ENCODE results near the gene ANKS1B.
A peak's percentile ranks its signal among the peaks of the same experiment; 100 is the strongest.

The ANKS1B gene

GRCh38 chr12:98727196-98727595 lies 1257.5 kb downstream of the ANKS1B start:
- peak; percentile 6 for DNase-seq (ENCODE audit: low spot score)

GRCh38 chr12:98725476-98726247 lies 1259.1 kb downstream of the ANKS1B start:
- DNase-seq (ENCODE audit: low spot score), result peak; percentile 56

- no peak for DNase-seq (ENCODE audit: low spot score)
Observed at GRCh38 chr12:98724384-98725155, 1260.2 kb downstream of the ANKS1B start.

GRCh38 chr12:98721204-98721702 lies 1263.5 kb downstream of the ANKS1B start:
- DNase-seq (ENCODE audit: low spot score), result no peak

GRCh38 chr12:98719515-98720504 lies 1264.9 kb downstream of the ANKS1B start:
- no peak for DNase-seq (ENCODE audit: low spot score)

GRCh38 chr12:98714426-98714825 lies 1270.3 kb downstream of the ANKS1B start:
- no peak for DNase-seq (ENCODE audit: low spot score)

- no peak for DNase-seq (ENCODE audit: low spot score)
Observed at GRCh38 chr12:98709022-98709421, 1275.7 kb downstream of the ANKS1B start.

- DNase-seq (ENCODE audit: low spot score), result no peak
Observed at GRCh38 chr12:98701166-98701565, 1283.6 kb downstream of the ANKS1B start.

GRCh38 chr12:98699586-98699985 lies 1285.2 kb downstream of the ANKS1B start:
- no peak for DNase-seq (ENCODE audit: low spot score)

GRCh38 chr12:98698603-98699463 lies 1285.9 kb downstream of the ANKS1B start:
- DNase-seq (ENCODE audit: low spot score), result peak; percentile 74

- no peak for DNase-seq (ENCODE audit: low spot score)
Observed at GRCh38 chr12:98697209-98697608, 1287.5 kb downstream of the ANKS1B start.

GRCh38 chr12:98696036-98696646 lies 1288.6 kb downstream of the ANKS1B start:
- DNase-seq (ENCODE audit: low spot score), result no peak

- no peak for DNase-seq (ENCODE audit: low spot score)
Observed at GRCh38 chr12:98691351-98691750, 1293.4 kb downstream of the ANKS1B start.

- DNase-seq (ENCODE audit: low spot score), result no peak
Observed at GRCh38 chr12:98686603-98687002, 1298.1 kb downstream of the ANKS1B start.
